GM12865 (cell line): Measurements from ENCODE around the gene GALNTL6.

Experiments used
- DNase-seq: peaks from one replicate; pipeline ENCODE4 v3.0.0; 2010; ENCODE audit warnings: low read depth
- H3K4me3 ChIP-seq: 2 replicates; pipeline ENCODE4 v1.5.1; 2011; ENCODE audit warnings: mild to moderate bottlenecking, low read depth, low read length, control low read depth
- TF ChIP-seq, protein P1 (sequence below): IDR thresholded peaks from 2 replicates; pipeline ENCODE4 v1.5.1; 2011; ENCODE audit warnings: low read length, control low read depth, low read depth, inconsistent platforms; ENCODE audit not compliant: insufficient read depth; ENCODE audit errors: missing control alignments

The GALNTL6 gene

DNA sequence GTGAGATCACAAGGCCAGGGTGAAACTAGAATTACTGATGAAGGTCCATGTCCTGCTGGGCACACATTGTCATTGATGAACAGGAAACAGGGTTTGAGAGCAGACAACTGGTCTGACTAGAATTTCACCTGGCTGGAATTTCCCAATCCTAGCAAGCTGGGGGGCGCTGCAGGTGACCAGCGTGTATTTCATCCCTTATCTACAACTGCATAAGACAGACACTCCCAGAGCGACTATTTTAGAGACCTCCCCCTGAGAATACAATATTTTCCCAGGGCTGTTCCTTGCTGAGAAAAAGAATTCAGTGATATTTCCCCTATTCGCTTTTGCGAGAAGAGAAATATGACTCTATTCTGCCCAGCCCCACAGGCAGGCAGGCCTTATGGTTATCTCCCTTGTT lies 922.8 kb downstream of the GALNTL6 start:
- TF ChIP-seq, protein P1, sequence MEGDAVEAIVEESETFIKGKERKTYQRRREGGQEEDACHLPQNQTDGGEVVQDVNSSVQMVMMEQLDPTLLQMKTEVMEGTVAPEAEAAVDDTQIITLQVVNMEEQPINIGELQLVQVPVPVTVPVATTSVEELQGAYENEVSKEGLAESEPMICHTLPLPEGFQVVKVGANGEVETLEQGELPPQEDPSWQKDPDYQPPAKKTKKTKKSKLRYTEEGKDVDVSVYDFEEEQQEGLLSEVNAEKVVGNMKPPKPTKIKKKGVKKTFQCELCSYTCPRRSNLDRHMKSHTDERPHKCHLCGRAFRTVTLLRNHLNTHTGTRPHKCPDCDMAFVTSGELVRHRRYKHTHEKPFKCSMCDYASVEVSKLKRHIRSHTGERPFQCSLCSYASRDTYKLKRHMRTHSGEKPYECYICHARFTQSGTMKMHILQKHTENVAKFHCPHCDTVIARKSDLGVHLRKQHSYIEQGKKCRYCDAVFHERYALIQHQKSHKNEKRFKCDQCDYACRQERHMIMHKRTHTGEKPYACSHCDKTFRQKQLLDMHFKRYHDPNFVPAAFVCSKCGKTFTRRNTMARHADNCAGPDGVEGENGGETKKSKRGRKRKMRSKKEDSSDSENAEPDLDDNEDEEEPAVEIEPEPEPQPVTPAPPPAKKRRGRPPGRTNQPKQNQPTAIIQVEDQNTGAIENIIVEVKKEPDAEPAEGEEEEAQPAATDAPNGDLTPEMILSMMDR = no peak
- DNase-seq = no peak
- no peak overlapping the region for H3K4me3 ChIP-seq

DNA sequence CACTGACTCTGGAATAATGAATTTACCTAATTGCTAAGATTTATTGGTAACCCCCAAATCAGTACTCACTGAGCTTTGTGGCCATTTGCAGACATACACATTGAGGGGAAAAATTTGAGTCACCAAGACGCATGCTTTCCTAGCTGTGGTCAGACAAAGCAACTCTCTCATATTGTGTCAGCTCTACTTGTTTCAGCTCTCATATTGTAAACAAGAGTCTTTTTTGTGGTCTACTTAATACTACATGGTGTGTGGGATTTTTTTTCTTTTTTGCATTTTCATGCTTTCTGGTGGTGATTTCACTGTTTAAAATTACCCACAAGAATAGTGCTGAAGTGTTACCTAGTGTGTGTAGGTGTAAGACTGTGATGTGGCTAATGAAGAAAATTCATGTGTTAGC lies 927.2 kb downstream of the GALNTL6 start:
- peak; percentile 54 for DNase-seq
- TF ChIP-seq, protein P1 = no peak
- no peak overlapping the region for H3K4me3 ChIP-seq

DNA sequence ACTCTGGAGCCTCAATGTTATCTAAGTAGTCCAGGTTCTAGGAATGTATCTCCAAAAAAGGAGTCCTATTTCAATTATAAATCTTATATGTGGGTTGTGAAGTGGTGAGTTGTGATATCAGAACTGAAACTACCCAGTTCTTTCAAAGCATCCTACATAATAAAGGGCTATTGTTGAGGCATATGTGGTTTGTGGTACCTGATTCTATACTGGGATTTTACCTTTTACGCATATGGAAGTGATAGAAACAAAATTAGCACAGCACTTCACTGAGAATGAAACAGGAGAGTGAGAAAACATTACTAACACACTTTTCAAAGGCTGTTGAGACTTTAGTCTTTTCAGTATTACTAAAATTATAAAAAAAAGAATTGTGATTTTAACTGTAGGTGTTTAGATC lies 937.7 kb downstream of the GALNTL6 start:
- H3K4me3 ChIP-seq = no peak overlapping the region
- DNase-seq = peak; percentile 60
- TF ChIP-seq, protein P1 = no peak

DNA sequence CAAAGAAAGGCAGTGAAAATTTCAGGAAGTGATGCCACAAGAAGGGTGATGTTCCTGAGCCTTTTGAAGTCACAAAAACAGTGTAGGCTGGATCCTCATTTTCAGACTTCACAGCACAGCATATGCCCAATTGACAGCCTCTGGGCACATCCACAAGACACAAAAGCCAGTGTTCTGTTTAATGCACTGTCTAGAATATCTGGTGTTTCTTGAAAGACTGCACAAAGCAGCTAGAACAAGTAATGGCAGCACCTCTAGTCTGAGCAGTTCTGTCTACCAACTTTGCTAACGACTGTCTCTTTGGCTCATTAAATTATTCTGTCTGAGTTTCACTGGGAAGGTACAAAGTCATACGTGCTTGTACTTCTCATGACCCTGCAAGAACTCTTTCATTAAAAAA lies 938.3 kb downstream of the GALNTL6 start:
- TF ChIP-seq, protein P1 = no peak
- H3K4me3 ChIP-seq = no peak overlapping the region
- DNase-seq = no peak

DNA sequence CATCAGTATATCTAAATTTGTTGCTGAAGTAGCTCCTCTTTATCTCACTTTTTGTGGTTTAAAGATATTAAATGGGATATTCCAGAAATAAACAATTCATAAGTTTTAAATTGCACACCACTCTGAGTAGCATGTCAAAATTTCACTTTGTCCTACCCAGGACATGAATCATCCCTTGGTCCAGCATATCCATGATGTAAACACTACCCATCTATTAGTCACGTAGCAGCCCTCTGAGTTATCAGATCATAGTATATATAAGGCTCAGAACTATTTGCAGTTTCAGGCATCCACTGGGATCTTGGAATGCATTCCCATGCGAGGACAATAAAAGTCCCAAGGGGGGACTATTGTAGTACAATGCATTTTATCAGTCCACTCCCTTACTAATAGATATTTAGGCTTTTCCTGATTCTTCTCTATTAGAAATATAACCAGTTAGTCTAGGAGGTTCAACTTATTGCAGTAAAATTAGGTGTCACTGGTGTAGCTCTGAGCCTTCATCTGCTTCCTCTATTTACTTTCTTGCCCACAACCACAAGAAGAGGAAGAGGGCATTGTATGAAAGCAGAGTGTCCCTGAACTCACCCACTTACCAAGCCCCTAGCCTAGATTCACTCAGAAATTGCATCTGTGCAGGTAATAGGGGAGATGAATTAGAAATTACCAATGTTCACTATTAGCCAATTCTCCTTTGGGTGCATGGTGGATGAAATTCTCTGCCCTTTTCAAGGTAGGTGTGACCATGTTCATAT lies 945.6 kb downstream of the GALNTL6 start:
- TF ChIP-seq, protein P1 = no peak
- DNase-seq = no peak
- no peak overlapping the region for H3K4me3 ChIP-seq

DNA sequence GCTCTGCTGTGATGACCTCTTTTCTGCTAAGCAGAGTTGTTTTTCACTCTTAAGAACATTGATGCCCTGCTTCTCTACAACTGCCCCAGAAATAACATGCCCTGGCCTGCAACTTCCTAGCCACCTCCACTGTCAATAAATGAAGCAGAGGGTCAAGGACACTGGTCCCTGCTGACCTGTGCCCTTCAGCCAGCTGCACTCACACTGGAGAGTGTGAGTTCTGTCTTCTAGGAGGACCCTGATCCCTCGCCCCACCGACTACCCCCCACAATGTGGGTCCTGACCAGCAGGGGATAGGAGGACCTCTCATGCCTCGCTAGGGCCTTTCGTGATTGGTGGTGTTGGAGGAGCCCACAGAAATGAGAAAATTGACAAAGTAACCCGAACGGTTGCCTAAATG lies 947.3 kb downstream of the GALNTL6 start:
- DNase-seq = no peak
- TF ChIP-seq, protein P1 = no peak
- H3K4me3 ChIP-seq = no peak overlapping the region

DNA sequence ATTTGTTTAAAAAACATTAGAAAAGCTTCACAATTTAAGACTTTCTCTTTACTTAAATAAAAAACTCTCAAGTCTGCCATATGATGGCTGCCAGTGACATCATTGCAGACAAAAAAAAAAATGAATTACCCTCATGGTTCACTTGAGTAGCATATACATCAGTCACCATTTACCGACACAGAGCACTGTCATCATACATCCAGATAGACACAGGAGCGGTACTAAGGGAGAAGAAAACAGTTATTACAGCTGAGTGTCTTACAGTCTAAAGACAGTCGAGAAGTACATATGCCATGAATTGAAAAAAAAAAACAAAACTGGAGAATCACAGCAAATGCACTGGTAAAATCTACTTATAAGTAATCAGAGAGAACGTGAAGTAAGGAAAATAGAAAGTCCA lies 949.7 kb downstream of the GALNTL6 start:
- H3K4me3 ChIP-seq = no peak overlapping the region
- DNase-seq = no peak
- TF ChIP-seq, protein P1 = no peak
